A549 (cell line): Measurements from ENCODE around the gene CLASP1.

ENCODE experiments used
- EHMT2 ChIP-seq: fragments of 200-600 bp; sonication (generic); IDR thresholded peaks from 2 replicates; pipeline ENCODE4 v1.6.1; 2016; ENCODE audit warnings: antibody characterized with exemption, low read depth, mild to moderate bottlenecking, moderate library complexity
- NR3C1 ChIP-seq: fragments of >200 bp; sonication (Bioruptor Twin); formaldehyde crosslinking; IDR thresholded peaks from 3 replicates; pipeline ENCODE4 v1.6.1; 2017
- POLR2A ChIP-seq: IDR thresholded peaks from 2 replicates; pipeline ENCODE4 v1.6.1; 2012; ENCODE audit warnings: mild to moderate bottlenecking, low read length
- RCOR1 ChIP-seq: fragments of 150-350 bp; IDR thresholded peaks from 2 replicates; pipeline ENCODE4 v1.6.1; 2014; ENCODE audit warnings: antibody characterized with exemption, low read length, low read depth
- TF ChIP-seq, protein P1 (sequence below): fragments of >200 bp; sonication (Bioruptor Twin); formaldehyde crosslinking; IDR thresholded peaks from 3 replicates; pipeline ENCODE4 v1.5.1; 2016

DNA sequence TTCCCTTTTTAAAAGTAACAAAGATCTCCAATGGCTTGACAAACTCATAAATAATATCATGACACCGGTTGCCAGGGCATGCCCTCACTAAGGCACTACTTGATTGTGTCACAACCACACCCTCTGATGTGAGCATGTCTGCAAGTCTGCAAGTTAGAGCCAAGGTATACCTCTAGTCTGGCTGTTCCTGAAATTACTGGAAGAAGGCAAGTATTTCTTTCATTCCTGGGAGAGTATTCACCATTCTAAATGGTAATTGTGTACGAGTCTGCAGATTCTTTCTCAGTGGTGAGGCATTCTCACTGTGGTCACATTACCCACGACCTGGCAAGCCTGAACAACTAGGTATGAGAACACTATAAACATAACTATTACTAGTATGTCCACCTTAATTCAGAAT is 144.3 kb downstream of the CLASP1 start:
- TF ChIP-seq, protein P1, sequence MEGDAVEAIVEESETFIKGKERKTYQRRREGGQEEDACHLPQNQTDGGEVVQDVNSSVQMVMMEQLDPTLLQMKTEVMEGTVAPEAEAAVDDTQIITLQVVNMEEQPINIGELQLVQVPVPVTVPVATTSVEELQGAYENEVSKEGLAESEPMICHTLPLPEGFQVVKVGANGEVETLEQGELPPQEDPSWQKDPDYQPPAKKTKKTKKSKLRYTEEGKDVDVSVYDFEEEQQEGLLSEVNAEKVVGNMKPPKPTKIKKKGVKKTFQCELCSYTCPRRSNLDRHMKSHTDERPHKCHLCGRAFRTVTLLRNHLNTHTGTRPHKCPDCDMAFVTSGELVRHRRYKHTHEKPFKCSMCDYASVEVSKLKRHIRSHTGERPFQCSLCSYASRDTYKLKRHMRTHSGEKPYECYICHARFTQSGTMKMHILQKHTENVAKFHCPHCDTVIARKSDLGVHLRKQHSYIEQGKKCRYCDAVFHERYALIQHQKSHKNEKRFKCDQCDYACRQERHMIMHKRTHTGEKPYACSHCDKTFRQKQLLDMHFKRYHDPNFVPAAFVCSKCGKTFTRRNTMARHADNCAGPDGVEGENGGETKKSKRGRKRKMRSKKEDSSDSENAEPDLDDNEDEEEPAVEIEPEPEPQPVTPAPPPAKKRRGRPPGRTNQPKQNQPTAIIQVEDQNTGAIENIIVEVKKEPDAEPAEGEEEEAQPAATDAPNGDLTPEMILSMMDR: no peak
- TF ChIP-seq EHMT2: no peak
- no peak for TF ChIP-seq NR3C1
- TF ChIP-seq POLR2A: no peak
- TF ChIP-seq RCOR1: no peak
